ENCODE results near the gene GPRC5A. TPM values are rescaled to one million over a fixed set of nuclear protein-coding genes. Genes with fewer than 3 reads are reported as not detected.
A peak's percentile ranks its signal among the peaks of the same experiment; 100 is the strongest.

Gene GPRC5A
- total RNA-seq (2021; fragmentation: NEBNext Ultra II Directional; extraction: Animal tissue kit (Norgen Biotek cat#: 25700)) (1.0 and 1.5 TPM in 2 replicates), polyA plus RNA-seq (2011; rRNA removed) (1.3 and 1.4 TPM in 2 replicates), polyA minus RNA-seq (2011; rRNA and poly(A)+ RNA removed) (4.6 and 4.8 TPM in 2 replicates)
- polyA plus RNA-seq (2011; cell fraction: cytosol; rRNA removed) = 1.3 TPM
- polyA plus RNA-seq (2011; cell fraction: nucleus; rRNA removed) = 1.6 TPM
- 0.40 to 1.1 TPM (median 0.60 TPM) in 4 replicates for polyA plus RNA-seq (2012, experiment 1 of 2)
- polyA plus RNA-seq (2012, experiment 2 of 2) = 0.51 TPM
- 0.53 TPM for polyA plus RNA-seq (2013, experiment 1 of 2)
- 0.44 TPM for polyA plus RNA-seq (2013, experiment 2 of 2)
- polyA minus RNA-seq (2011; cell fraction: cytosol; rRNA and poly(A)+ RNA removed) = 1.3 TPM
- 1.5 TPM for polyA minus RNA-seq (2011; cell fraction: nucleus; rRNA and poly(A)+ RNA removed)
- long read RNA-seq, experiment 1 = 0 reads
- long read RNA-seq, experiment 2 = 0 reads

- no peaks in the 10 kb centered on the region for H3K36me3 ChIP-seq (ENCODE audit: control insufficient read depth in 2 of 4, insufficient read depth in 4 of 4, low read length in 3 of 4)
- H3K4me1 ChIP-seq (replicated peaks in 1 of 4; ENCODE audit: control insufficient read depth in 3 of 4, insufficient read depth in 4 of 4, low read length in 3 of 4) = peaks cover 6 to 13% (median 9%) of the 10 kb centered on the region in 4 experiments; a peak in 5 of 7 replicates
- H4K5ac ChIP-seq (ENCODE audit: insufficient read length, low read depth, low read length) = no peak within 1 kb of the TSS
- H2BK120ac ChIP-seq (replicated peaks; ENCODE audit: low read depth, low read length) = no peak within 1 kb of the TSS
- peak within 1 kb of the TSS; percentile 52; the same call in 1 of the 2 replicates for H2BK5ac ChIP-seq (ENCODE audit: low read depth, low read length)
- peak in 1 of 2 experiments; percentile 75 for DNase-seq (ENCODE audit: low read depth in 1 of 2, low spot score in 2 of 2)
- H2BK15ac ChIP-seq (ENCODE audit: low read length) = 0 out of 2 replicates have a peak within 1 kb of the TSS, but pooled peaks have one; percentile 72
- WGBS, 2 experiments (ENCODE audit: extremely low coverage in 1 of 2, insufficient coverage in 1 of 2, insufficient read length in 1 of 2, insufficient replicate concordance in 2 of 2, low coverage in 1 of 2, low lambda C conversion rate in 2 of 2, missing lambda C conversion rate in 1 of 2) = 3% methylated on average over 43 of the region's 50 CpGs; no CpG with 5 or more reads in 1 of the 2 experiments
- H3K27me3 ChIP-seq (replicated peaks in 1 of 4; ENCODE audit: control insufficient read depth in 3 of 4, extremely low read depth in 1 of 4, insufficient read depth in 3 of 4, low read length in 3 of 4) = peaks cover 0 to 36% (median 23%) of the 10 kb centered on the region in 4 experiments; a peak in 6 of 7 replicates
- H3K23me2 ChIP-seq (ENCODE audit: low read depth, low read length) = peaks cover 11% of the 10 kb centered on the region; the same call in 1 of the 2 replicates
- no peaks in the 10 kb centered on the region for H3K9me3 ChIP-seq (ENCODE audit: insufficient read depth in 2 of 2, low read depth in 1 of 2, low read length in 1 of 2)
- no peak within 1 kb of the TSS for H2BK20ac ChIP-seq (ENCODE audit: low read length)
- no peak within 1 kb of the TSS for H2AK5ac ChIP-seq (ENCODE audit: low read depth, low read length)
- H3K23ac ChIP-seq (ENCODE audit: insufficient read length) = no peak within 1 kb of the TSS
- H3K56ac ChIP-seq (replicated peaks; ENCODE audit: insufficient read length, low read depth, low read length) = peak within 1 kb of the TSS; percentile 62
- no peak within 1 kb of the TSS for H3K4ac ChIP-seq (replicated peaks; ENCODE audit: insufficient read length, low read depth, low read length)
- ChIA-PET POLR2A (ENCODE audit: partially characterized antibody) (interaction anchor here (1.2 to 1.6 kb wide), 4 partner anchors 10 to 26 kb away, joined by 3 to 4 read pairs (median 3); no protein-coding TSS in a partner anchor), CTCF (ENCODE audit: partially characterized antibody) (interaction anchor here (0.7 to 3.6 kb wide), 21 partner anchors 10 to 324 kb away, joined by 3 to 16 read pairs (median 5); no protein-coding TSS in a partner anchor)
- peak within 1 kb of the TSS; percentile 59 to 72 (median 66) for H3K4me3 ChIP-seq (ENCODE audit: extremely low read depth in 1 of 4, insufficient read depth in 2 of 4, low read depth in 3 of 4, low read length in 4 of 4)
- no peak within 1 kb of the TSS for H3K14ac ChIP-seq (ENCODE audit: insufficient read length)
- no peak within 1 kb of the TSS; a peak in 1 of 7 replicates for H3K9ac ChIP-seq (replicated peaks in 1 of 4; ENCODE audit: extremely low read depth in 1 of 4, low read depth in 3 of 4, low read length in 3 of 4)
- H4K91ac ChIP-seq (replicated peaks; ENCODE audit: insufficient read length, low read length) = peak within 1 kb of the TSS; percentile 65
- FAIRE-seq = no peak
- no peak within 1 kb of the TSS; the same call in 1 of the 2 replicates for H3K18ac ChIP-seq (ENCODE audit: extremely low read depth, low read length)
- H2AFZ ChIP-seq (ENCODE audit: low read length) = peak within 1 kb of the TSS; percentile 92
- no peak within 1 kb of the TSS for H3K27ac ChIP-seq (ENCODE audit: low read depth, low read length)
- H3K79me1 ChIP-seq (ENCODE audit: low read depth, low read length) = no peaks in the 10 kb centered on the region
- H3K4me2 ChIP-seq (ENCODE audit: insufficient read depth in 1 of 2, low read depth in 2 of 2, low read length in 2 of 2) = peak within 1 kb of the TSS; percentile 86 to 100
- peak within 1 kb of the TSS; percentile 51 for H4K8ac ChIP-seq (ENCODE audit: extremely low read depth, insufficient read depth, low read length)
- no peaks in the 10 kb centered on the region for H3K79me2 ChIP-seq (ENCODE audit: control insufficient read depth in 1 of 2, insufficient read depth in 2 of 2, low read length in 2 of 2)
- H4K20me1 ChIP-seq (replicated peaks in 1 of 2; ENCODE audit: control insufficient read depth in 1 of 2, insufficient read depth in 2 of 2, low read length in 2 of 2) = no peaks in the 10 kb centered on the region
- no peak within 1 kb of the TSS; the same call in 1 of the 2 replicates for H2BK12ac ChIP-seq (ENCODE audit: low read depth, low read length)
- TF ChIP-seq PHF8 (conservative IDR thresholded peaks at IDR 0.05; ENCODE audit: low read depth, low read length) (peak; percentile 52), KDM4A (IDR thresholded peaks at IDR 0.05; ENCODE audit: low read depth, low read length, severe bottlenecking) (peak; percentile 91), E2F6 (IDR thresholded peaks at IDR 0.05) (peak; percentile 60; the same call in 1 of the 2 replicates), TBP (IDR thresholded peaks at IDR 0.05; ENCODE audit: low read depth, low read length) (peak; percentile 10; the same call in 1 of the 2 replicates), ASH2L (IDR thresholded peaks at IDR 0.05; ENCODE audit: low read length) (peak; percentile 74), POLR2A (IDR thresholded peaks at IDR 0.05; ENCODE audit: control extremely low read depth in 1 of 2, low read depth in 2 of 2, low read length in 2 of 2) (no peak), BACH1 (IDR thresholded peaks at IDR 0.05; ENCODE audit: low read length) (no peak), JUND (IDR thresholded peaks at IDR 0.05; ENCODE audit: low read length) (no peak)
- TF ChIP-seq, protein P1, sequence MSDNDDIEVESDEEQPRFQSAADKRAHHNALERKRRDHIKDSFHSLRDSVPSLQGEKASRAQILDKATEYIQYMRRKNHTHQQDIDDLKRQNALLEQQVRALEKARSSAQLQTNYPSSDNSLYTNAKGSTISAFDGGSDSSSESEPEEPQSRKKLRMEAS (IDR thresholded peaks at IDR 0.05) = no peak
These were observed at the start of gene GPRC5A for GRCh38 chr12:12891080-12891880. Gene GPRC5A, plus strand, starts transcription at chr12:12891562. Its CDS starts 16,688 bp downstream, at chr12:12908250.
